ENCODE data around the gene NRXN3. TPM values are rescaled to one million over a fixed set of nuclear protein-coding genes. Genes with fewer than 3 reads are reported as not detected.

Gene NRXN3
- total and polyA plus RNA-seq, 2 of the 4 experiments (the other 2 are of a cell fraction) = 4.8 to 25.1 TPM

- no peak overlapping the region for H3K9ac ChIP-seq (ENCODE audit: low read depth, low read length)
- in situ Hi-C loops (cut with MboI; ENCODE audit: low sequenced_read_pairs) = no loop called here
- CTCF ChIA-PET = no interaction called here
- no peak overlapping the region for H2AK5ac ChIP-seq (ENCODE audit: low read depth, low read length)
- no peak overlapping the region for H3K18ac ChIP-seq (ENCODE audit: low read depth, low read length)
- no peak overlapping the region for H3K4me2 ChIP-seq (ENCODE audit: low read depth, low read length)
- H3K27me3 ChIP-seq (ENCODE audit: control insufficient read depth, insufficient read depth, low read length) = no peaks in the 10 kb centered on the region
- H3K9me3 ChIP-seq (ENCODE audit: control insufficient read depth, insufficient read depth, low read length) = peaks cover 26% of the 10 kb centered on the region
- POLR2A ChIA-PET (ENCODE audit: unreplicated experiment) = no interaction called here
- H4K91ac ChIP-seq (ENCODE audit: insufficient read depth, low read depth, low read length) = no peak overlapping the region
- no peak overlapping the region for H2AK9ac ChIP-seq (replicated peaks; ENCODE audit: low read depth, low read length, poor library complexity)
- H3K56ac ChIP-seq (ENCODE audit: extremely low read depth, insufficient read depth, low read length) = no peak overlapping the region
- H3K14ac ChIP-seq (replicated peaks; ENCODE audit: low read depth, low read length) = no peak overlapping the region
- no peak overlapping the region for H2BK5ac ChIP-seq (ENCODE audit: low read depth, low read length, poor library complexity, severe bottlenecking)
- dilution Hi-C loops (cut with HindIII; ENCODE audit: low sequenced_read_pairs, unreplicated experiment) = no loop called here
- H3K79me1 ChIP-seq (ENCODE audit: low read depth in 1 of 2, low read length in 2 of 2) = no peaks in the 10 kb centered on the region
- no peak overlapping the region for H2BK120ac ChIP-seq (ENCODE audit: low read depth, low read length)
- no peaks in the 10 kb centered on the region for H3K4me1 ChIP-seq (ENCODE audit: control insufficient read depth, insufficient read depth, low read length)
- no peak overlapping the region for H4K8ac ChIP-seq (ENCODE audit: low read depth in 2 of 2, low read length in 2 of 2)
- H3K36me3 ChIP-seq (ENCODE audit: control insufficient read depth, insufficient read depth, low read length) = no peaks in the 10 kb centered on the region
- WGBS, 2 experiments (ENCODE audit: extremely low coverage in 2 of 2, insufficient read length in 1 of 2) = 0% methylated on average over 1 of the region's 7 CpGs; no CpG with 5 or more reads in 1 of the 2 experiments
- no peak overlapping the region for H2BK20ac ChIP-seq (ENCODE audit: low read depth, low read length)
- no peak overlapping the region for H2AFZ ChIP-seq (replicated peaks; ENCODE audit: low read length, poor library complexity)
- no peak overlapping the region for H3K23ac ChIP-seq (ENCODE audit: low read depth, low read length)
- H4K5ac ChIP-seq (ENCODE audit: low read depth, low read length) = no peak overlapping the region
- DNase-seq (no peak), ATAC-seq (ENCODE audit: low read depth) (no peak)
- no peak overlapping the region for H2BK15ac ChIP-seq (ENCODE audit: low read depth, low read length)
- intact Hi-C loops (cut with micrococcal nuclease) = no loop called here
- no TSS peak for BruUV-seq (replicated peaks)
- no peaks in the 10 kb centered on the region for H3K9me1 ChIP-seq (ENCODE audit: insufficient read depth, low read length)
- H3K4me3 ChIP-seq (ENCODE audit: insufficient read depth, low read depth, low read length) = no peak overlapping the region
- no peak overlapping the region for H3K4ac ChIP-seq (ENCODE audit: low read depth, low read length)
- TF ChIP-seq CEBPB (IDR thresholded peaks at IDR 0.05; ENCODE audit: low read depth, low read length) (no peak), CHD1 (IDR thresholded peaks at IDR 0.05; ENCODE audit: low read depth, low read length) (no peak), RCOR1 (IDR thresholded peaks at IDR 0.05; ENCODE audit: insufficient replicate concordance, low read length) (no peak), MAFK (IDR thresholded peaks at IDR 0.05; ENCODE audit: low read depth, low read length) (no peak), POLR2A (IDR thresholded peaks at IDR 0.05; ENCODE audit: low read depth, low read length) (no peak), USF2 (IDR thresholded peaks at IDR 0.05; ENCODE audit: low read depth, low read length) (no peak), ELK1 (IDR thresholded peaks at IDR 0.05; ENCODE audit: borderline replicate concordance, low read depth, low read length) (no peak), RFX5 (IDR thresholded peaks at IDR 0.05; ENCODE audit: low read depth, low read length) (no peak), MXI1 (IDR thresholded peaks at IDR 0.05; ENCODE audit: borderline replicate concordance, low read depth, low read length) (no peak), NFE2L2 (IDR thresholded peaks at IDR 0.05; ENCODE audit: low read depth, low read length) (no peak), CTCF (conservative IDR thresholded peaks at IDR 0.05; ENCODE audit: low read depth, low read length) (no peak), RAD21 (IDR thresholded peaks at IDR 0.05; ENCODE audit: low read length) (no peak), BHLHE40 (IDR thresholded peaks at IDR 0.05; ENCODE audit: low read depth, low read length) (no peak), MAZ (IDR thresholded peaks at IDR 0.05; ENCODE audit: borderline replicate concordance, low read depth, low read length) (no peak), SMC3 (IDR thresholded peaks at IDR 0.05; ENCODE audit: low read depth, low read length) (no peak), FOS (IDR thresholded peaks at IDR 0.05; ENCODE audit: low read depth, low read length) (no peak)
- H3K27ac ChIP-seq (ENCODE audit: insufficient read depth, low read length) = no peak overlapping the region
- no peaks in the 10 kb centered on the region for H4K20me1 ChIP-seq (ENCODE audit: insufficient read depth, low read length)
Observed at GRCh38 chr14:78440356-78440894, 270.3 kb downstream of the NRXN3 start.

Measured in IMR-90 (cell line).